Stimulated activated CD4-positive, alpha-beta T cell treated with anti-CD3 and anti-CD28 coated beads, Interleukin-4, amount 100 ng/mL, for 48 hours (primary cell): ENCODE data around the gene LPAR5.
A peak's percentile ranks its signal among the peaks of the same experiment; 100 is the strongest.

ENCODE experiments used
- DNase-seq, 2 donors: peaks; one replicate each; pipeline ENCODE4 v3.0.0-alpha.2; 2020; ENCODE audit warnings: low read depth in 2 of 2

The LPAR5 gene

GRCh38 chr12:6638305-6638704 lies 2.5 kb upstream of the LPAR5 start:
- DNase-seq = no peak

- DNase-seq = peak in 1 of 2 donors; percentile 29
Observed at GRCh38 chr12:6635375-6635855, 344 bp downstream of the LPAR5 start.

- no peak for DNase-seq
Observed at GRCh38 chr12:6632026-6632983, 3.5 kb downstream of the LPAR5 start.

- DNase-seq = no peak
Observed at GRCh38 chr12:6631549-6631961, 4.2 kb downstream of the LPAR5 start.

GRCh38 chr12:6630736-6631135 lies 5.0 kb downstream of the LPAR5 start:
- no peak for DNase-seq

- no peak for DNase-seq
Observed at GRCh38 chr12:6627616-6628015, 8.1 kb downstream of the LPAR5 start.

- no peak for DNase-seq
Observed at GRCh38 chr12:6626654-6627283, 9.0 kb downstream of the LPAR5 start.

- no peak for DNase-seq
Observed at GRCh38 chr12:6620885-6621274, 14.9 kb downstream of the LPAR5 start.

- DNase-seq = peak in 1 of 2 donors; percentile 54
Observed at GRCh38 chr12:6620137-6620884, 15.4 kb downstream of the LPAR5 start.

- DNase-seq = no peak
Observed at GRCh38 chr12:6618483-6619225, 17.1 kb downstream of the LPAR5 start.

GRCh38 chr12:6615802-6616201 lies 20.0 kb downstream of the LPAR5 start:
- no peak for DNase-seq

- DNase-seq = no peak
Observed at GRCh38 chr12:6614513-6615172, 21.1 kb downstream of the LPAR5 start.

GRCh38 chr12:6613776-6614512 lies 21.8 kb downstream of the LPAR5 start:
- no peak for DNase-seq

GRCh38 chr12:6613015-6613775 lies 22.6 kb downstream of the LPAR5 start:
- DNase-seq = no peak

- no peak for DNase-seq
Observed at GRCh38 chr12:6612652-6613014, 23.1 kb downstream of the LPAR5 start.

- DNase-seq = no peak
Observed at GRCh38 chr12:6612247-6612646, 23.5 kb downstream of the LPAR5 start.

GRCh38 chr12:6608592-6609281 lies 27.0 kb downstream of the LPAR5 start:
- DNase-seq = peak in 1 of 2 donors; percentile 59

GRCh38 chr12:6607751-6608591 lies 27.8 kb downstream of the LPAR5 start:
- DNase-seq = peak in 1 of 2 donors; percentile 59
